Measurements from ENCODE around the gene PGGHG.
"Not testable (repeated sequence)": the region's sequence is repeated elsewhere in the genome, so short reads cannot be mapped to it uniquely, and the experiment has no call there.

The PGGHG gene

GRCh38 chr11:255176-255575 is 33.8 kb upstream of the PGGHG start:
- FAIRE-seq = no peak
- DNase-seq (ENCODE audit: insufficient read length) = no peak
- no peak for TF ChIP-seq POLR2AphosphoS5 (IDR thresholded peaks at IDR 0.05; ENCODE audit: low read depth, low read length)
- no peak for TF ChIP-seq POLR2A (IDR thresholded peaks at IDR 0.05; ENCODE audit: low read depth, low read length)
- TF ChIP-seq TAF1 (IDR thresholded peaks at IDR 0.05; ENCODE audit: borderline replicate concordance, low read depth, low read length) = no peak

- no peak for TF ChIP-seq TAF1 (IDR thresholded peaks at IDR 0.05; ENCODE audit: borderline replicate concordance, low read depth, low read length)
- TF ChIP-seq POLR2AphosphoS5 (IDR thresholded peaks at IDR 0.05; ENCODE audit: low read depth, low read length) = no peak
- TF ChIP-seq POLR2A (IDR thresholded peaks at IDR 0.05; ENCODE audit: low read depth, low read length) = no peak
- DNase-seq (ENCODE audit: insufficient read length) = no peak
- FAIRE-seq = peak; percentile 14
Observed at GRCh38 chr11:255816-256215, 33.1 kb upstream of the PGGHG start.

GRCh38 chr11:256952-257737 is 31.8 kb upstream of the PGGHG start:
- DNase-seq (ENCODE audit: insufficient read length) (no peak), FAIRE-seq (peak; percentile 91)
- TF ChIP-seq POLR2AphosphoS5 (IDR thresholded peaks at IDR 0.05; ENCODE audit: low read depth, low read length) = no peak
- no peak for TF ChIP-seq POLR2A (IDR thresholded peaks at IDR 0.05; ENCODE audit: low read depth, low read length)
- TF ChIP-seq TAF1 (IDR thresholded peaks at IDR 0.05; ENCODE audit: borderline replicate concordance, low read depth, low read length) = no peak

GRCh38 chr11:257766-258493 is 31.0 kb upstream of the PGGHG start:
- DNase-seq (ENCODE audit: insufficient read length) (no peak), FAIRE-seq (no peak)
- TF ChIP-seq POLR2A (IDR thresholded peaks at IDR 0.05; ENCODE audit: low read depth, low read length) = no peak
- TF ChIP-seq TAF1 (IDR thresholded peaks at IDR 0.05; ENCODE audit: borderline replicate concordance, low read depth, low read length) = no peak
- TF ChIP-seq POLR2AphosphoS5 (IDR thresholded peaks at IDR 0.05; ENCODE audit: low read depth, low read length) = no peak

- TF ChIP-seq POLR2A (IDR thresholded peaks at IDR 0.05; ENCODE audit: low read depth, low read length) (no peak), POLR2AphosphoS5 (IDR thresholded peaks at IDR 0.05; ENCODE audit: low read depth, low read length) (no peak), TAF1 (IDR thresholded peaks at IDR 0.05; ENCODE audit: borderline replicate concordance, low read depth, low read length) (no peak)
- DNase-seq (ENCODE audit: insufficient read length) (no peak), FAIRE-seq (no peak)
Observed at GRCh38 chr11:259413-259812, 29.5 kb upstream of the PGGHG start.

GRCh38 chr11:261624-262023 is 27.3 kb upstream of the PGGHG start:
- TF ChIP-seq TAF1 (IDR thresholded peaks at IDR 0.05; ENCODE audit: borderline replicate concordance, low read depth, low read length) (no peak), POLR2AphosphoS5 (IDR thresholded peaks at IDR 0.05; ENCODE audit: low read depth, low read length) (no peak), POLR2A (IDR thresholded peaks at IDR 0.05; ENCODE audit: low read depth, low read length) (no peak)
- peak; percentile 9 for FAIRE-seq
- no peak for DNase-seq (ENCODE audit: insufficient read length)

GRCh38 chr11:266676-267439 is 22.1 kb upstream of the PGGHG start:
- DNase-seq (ENCODE audit: insufficient read length) (no peak), FAIRE-seq (peak; percentile 77)
- TF ChIP-seq POLR2A (IDR thresholded peaks at IDR 0.05; ENCODE audit: low read depth, low read length) (no peak), TAF1 (IDR thresholded peaks at IDR 0.05; ENCODE audit: borderline replicate concordance, low read depth, low read length) (no peak), POLR2AphosphoS5 (IDR thresholded peaks at IDR 0.05; ENCODE audit: low read depth, low read length) (no peak)

- FAIRE-seq = no peak
- no peak for DNase-seq (ENCODE audit: insufficient read length)
- TF ChIP-seq POLR2AphosphoS5 (IDR thresholded peaks at IDR 0.05; ENCODE audit: low read depth, low read length) = peak; percentile 74; the same call in 1 of the 2 replicates
- 0 out of 2 replicates have a peak, but pooled peaks have one; percentile 37 for TF ChIP-seq POLR2A (IDR thresholded peaks at IDR 0.05; ENCODE audit: low read depth, low read length)
- TF ChIP-seq TAF1 (IDR thresholded peaks at IDR 0.05; ENCODE audit: borderline replicate concordance, low read depth, low read length) = no peak
Observed at GRCh38 chr11:267491-267994, 21.4 kb upstream of the PGGHG start.

GRCh38 chr11:268716-269145 is 20.2 kb upstream of the PGGHG start:
- 0 out of 2 replicates have a peak, but pooled peaks have one; percentile 5 for TF ChIP-seq TAF1 (IDR thresholded peaks at IDR 0.05; ENCODE audit: borderline replicate concordance, low read depth, low read length)
- not testable (repeated sequence) for DNase-seq (ENCODE audit: insufficient read length); FAIRE-seq

- TF ChIP-seq POLR2A (IDR thresholded peaks at IDR 0.05; ENCODE audit: low read depth, low read length) (no peak), TAF1 (IDR thresholded peaks at IDR 0.05; ENCODE audit: borderline replicate concordance, low read depth, low read length) (no peak), POLR2AphosphoS5 (IDR thresholded peaks at IDR 0.05; ENCODE audit: low read depth, low read length) (peak; percentile 46; the same call in 1 of the 2 replicates)
- FAIRE-seq = peak; percentile 97
Observed at GRCh38 chr11:269146-269890, 19.6 kb upstream of the PGGHG start.

More at GRCh38 chr11:269146-269890, 19.6 kb upstream of the PGGHG start:
- DNase-seq (ENCODE audit: insufficient read length) = no peak
